Activated naive CD4-positive, alpha-beta T cell treated with anti-CD3 and anti-CD28 coated beads, Interleukin-2, amount 10 ng/mL, durations not matched to agents 7 days and 5 days (primary cell): ENCODE data around the gene MCMBP.
"Not testable (repeated sequence)": the region's sequence is repeated elsewhere in the genome, so short reads cannot be mapped to it uniquely, and the experiment has no call there.

Experiments used
- CTCF ChIA-PET: fragments of 350-600 bp; sonication (Branson Sonifier 250); formaldehyde crosslinking; loops from one replicate; lab custom pipeline; 2021; ENCODE audit warnings: antibody characterized with exemption; lab: Charles Lee
- DNase-seq: peaks from one replicate; pipeline ENCODE4 v3.0.0-alpha.2; 2020
- H3K27ac Mint-ChIP-seq: one replicate; pipeline ENCODE4 v1.8.0; 2021; ENCODE audit warnings: mild to moderate bottlenecking, moderate library complexity, mixed read lengths
- H3K27me3 Mint-ChIP-seq: one replicate; pipeline ENCODE4 v1.8.0; 2021; ENCODE audit warnings: mild to moderate bottlenecking, mixed read lengths
- H3K36me3 Mint-ChIP-seq: one replicate; pipeline ENCODE4 v1.8.0; 2021; ENCODE audit warnings: mixed read lengths
- H3K4me1 Mint-ChIP-seq: one replicate; pipeline ENCODE4 v1.8.0; 2021; ENCODE audit warnings: mixed read lengths
- H3K4me3 Mint-ChIP-seq: one replicate; pipeline ENCODE4 v1.8.0; 2021; ENCODE audit warnings: mild to moderate bottlenecking, moderate library complexity, mixed read lengths
- H3K9me3 Mint-ChIP-seq: one replicate; pipeline ENCODE4 v1.8.0; 2021; ENCODE audit warnings: mixed read lengths

MCMBP gene

DNA sequence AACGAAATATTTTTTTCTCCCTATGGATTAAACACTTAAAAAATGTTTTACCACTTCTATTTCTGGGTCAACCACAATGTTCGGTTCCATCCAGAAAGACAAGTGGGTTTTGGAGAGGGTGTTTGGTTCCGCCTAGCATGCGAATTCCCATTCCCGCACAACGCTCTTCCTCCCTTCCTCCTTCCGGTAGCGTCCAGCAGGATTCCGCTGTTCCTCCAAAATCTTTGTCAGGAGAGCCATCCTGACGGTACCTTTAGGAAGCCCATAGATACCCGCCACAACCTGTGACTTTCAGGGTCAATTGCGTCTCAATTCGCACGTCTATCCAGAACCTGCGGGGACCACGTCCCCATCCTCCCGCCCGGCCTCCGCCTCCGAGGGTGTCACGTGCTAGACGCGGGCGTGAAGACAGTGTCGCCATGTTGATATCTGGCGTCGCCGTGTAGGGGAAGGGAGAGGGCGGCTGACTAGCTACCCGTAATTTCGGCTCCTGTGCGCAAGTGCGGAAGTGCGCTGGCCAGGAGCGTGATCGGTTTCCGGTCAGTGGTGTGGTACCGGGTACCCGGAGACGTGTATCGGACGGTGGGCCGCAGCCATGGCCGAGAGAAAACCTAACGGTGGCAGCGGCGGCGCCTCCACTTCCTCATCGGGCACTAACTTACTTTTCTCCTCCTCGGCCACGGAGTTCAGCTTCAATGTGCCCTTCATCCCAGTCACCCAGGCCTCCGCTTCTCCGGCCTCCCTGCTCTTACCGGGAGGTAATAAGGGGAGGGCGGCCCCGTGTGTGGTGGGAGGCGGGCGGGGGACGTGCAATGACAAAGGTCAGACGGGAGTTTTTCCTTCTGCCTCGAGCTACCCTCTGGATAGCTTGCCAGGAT lies 19.8 kb upstream of the MCMBP start, which contains the start of gene SEC23IP:
TSS of gene SEC23IP (plus strand) at position 543 of the 878 bp plus-strand sequence. CDS start at position 596, 53 bp downstream.
- DNase-seq = peak; percentile 95
- CTCF ChIA-PET = interaction anchor here (0.8 to 2.2 kb wide), 2 partner anchors 20 to 33 kb away, joined by 3 to 11 read pairs; partner anchors contain the start of gene MCMBP
- Mint-ChIP-seq H3K27me3 (peaks cover 14% of the 10 kb centered on the region), H3K27ac (peak within 1 kb of the TSS; percentile 92), H3K9me3 (peaks cover 7% of the 10 kb centered on the region), H3K4me1 (peaks cover 45% of the 10 kb centered on the region), H3K4me3 (peak within 1 kb of the TSS; percentile 95), H3K36me3 (peaks cover 15% of the 10 kb centered on the region)

DNA sequence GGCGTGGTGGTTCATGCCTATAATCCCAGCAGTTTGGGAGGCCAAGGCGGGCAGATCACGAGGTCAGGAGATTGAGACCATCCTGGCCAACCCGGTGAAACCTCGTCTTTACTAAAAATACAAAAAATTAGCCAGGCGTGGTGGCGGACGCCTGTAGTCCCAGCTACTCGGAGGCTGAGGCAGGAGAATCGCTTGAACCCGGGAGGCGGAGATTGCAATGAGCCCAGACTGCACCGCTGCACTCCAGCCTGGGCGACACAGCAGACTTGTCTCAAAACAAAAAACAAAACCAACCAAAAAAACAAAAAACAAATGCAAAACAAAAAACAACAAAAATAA lies 19.2 kb upstream of the MCMBP start:
- Mint-ChIP-seq H3K4me3 (peak overlapping the region; percentile 95), H3K4me1 (peaks cover 39% of the 10 kb centered on the region), H3K27ac (peak overlapping the region; percentile 92), H3K27me3 (peaks cover 17% of the 10 kb centered on the region)
- not testable (repeated sequence) for H3K36me3 Mint-ChIP-seq, DNase-seq, H3K9me3 Mint-ChIP-seq
- CTCF ChIA-PET = interaction anchor here (2.2 kb wide), 1 partner anchor 19 kb away, joined by 11 read pairs; the partner anchor contains the start of gene MCMBP

GRCh38 chr10:119890307-119890706 lies 17.7 kb upstream of the MCMBP start:
- CTCF ChIA-PET, H3K27ac Mint-ChIP-seq, H3K9me3 Mint-ChIP-seq, H3K36me3 Mint-ChIP-seq, DNase-seq: not testable (repeated sequence)
- Mint-ChIP-seq H3K4me3 (peak overlapping the region; percentile 19), H3K4me1 (peaks cover 24% of the 10 kb centered on the region), H3K27me3 (peaks cover 17% of the 10 kb centered on the region)

DNA sequence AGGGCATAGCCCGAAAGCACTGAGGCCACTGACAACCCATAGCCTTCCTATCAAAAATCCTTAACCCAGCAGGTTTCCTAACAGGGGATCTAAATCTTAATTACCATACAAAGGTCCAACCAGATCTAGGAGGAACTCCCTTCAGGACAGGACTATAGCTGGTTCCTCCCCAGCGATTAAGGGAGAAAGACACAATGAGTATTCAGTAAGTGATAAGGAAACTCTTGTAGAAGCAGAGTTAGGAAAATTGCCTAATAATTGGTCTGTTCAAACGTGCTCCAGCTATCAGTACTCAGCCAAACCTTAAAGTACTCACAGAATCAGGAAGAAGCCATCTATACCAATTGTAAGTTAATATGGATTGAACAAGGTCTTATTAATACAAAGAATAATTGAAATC lies 16.6 kb upstream of the MCMBP start:
- H3K9me3 Mint-ChIP-seq, H3K36me3 Mint-ChIP-seq, CTCF ChIA-PET, H3K27ac Mint-ChIP-seq, H3K4me3 Mint-ChIP-seq, DNase-seq: not testable (repeated sequence)
- Mint-ChIP-seq H3K27me3 (peaks cover 28% of the 10 kb centered on the region), H3K4me1 (peaks cover 17% of the 10 kb centered on the region)

GRCh38 chr10:119888715-119889114 lies 16.1 kb upstream of the MCMBP start:
- H3K36me3 Mint-ChIP-seq, DNase-seq, H3K27ac Mint-ChIP-seq, H3K4me3 Mint-ChIP-seq, CTCF ChIA-PET, H3K9me3 Mint-ChIP-seq: not testable (repeated sequence)
- Mint-ChIP-seq H3K27me3 (peaks cover 32% of the 10 kb centered on the region), H3K4me1 (peaks cover 12% of the 10 kb centered on the region)

DNA sequence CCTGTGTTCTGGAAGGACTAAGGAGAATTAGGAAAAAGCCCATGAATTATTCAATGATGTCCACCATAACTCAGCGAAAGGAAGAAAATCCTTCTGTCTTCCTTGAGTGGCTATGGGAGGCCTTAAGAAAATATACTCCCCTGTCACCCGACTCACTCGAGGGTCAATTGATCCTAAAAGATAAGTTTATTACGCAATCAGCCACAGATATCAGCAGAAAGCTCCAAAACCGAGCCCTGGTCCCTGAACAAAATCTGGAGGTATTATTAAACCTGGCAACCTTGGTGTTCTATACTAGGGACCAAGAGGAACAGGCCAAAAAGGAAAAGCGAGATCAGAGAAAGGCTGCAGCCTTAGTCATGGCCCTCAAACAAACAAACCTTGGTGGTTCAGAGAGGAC lies 13.4 kb upstream of the MCMBP start:
- H3K36me3 Mint-ChIP-seq, H3K4me1 Mint-ChIP-seq, H3K27ac Mint-ChIP-seq, H3K9me3 Mint-ChIP-seq, H3K4me3 Mint-ChIP-seq, DNase-seq: not testable (repeated sequence)
- CTCF ChIA-PET = interaction anchor here (1.4 kb wide), 1 partner anchor 136 kb away, joined by 3 read pairs; no protein-coding TSS in a partner anchor
- H3K27me3 Mint-ChIP-seq = peaks cover 34% of the 10 kb centered on the region

- H3K4me3 Mint-ChIP-seq, H3K4me1 Mint-ChIP-seq, H3K27ac Mint-ChIP-seq, H3K9me3 Mint-ChIP-seq, CTCF ChIA-PET, H3K36me3 Mint-ChIP-seq, DNase-seq: not testable (repeated sequence)
- peaks cover 26% of the 10 kb centered on the region for H3K27me3 Mint-ChIP-seq
These were observed 11.4 kb upstream of the MCMBP start for GRCh38 chr10:119883901-119884611.

GRCh38 chr10:119878524-119878923 lies 5.9 kb upstream of the MCMBP start:
- Mint-ChIP-seq H3K27ac (no peak overlapping the region), H3K27me3 (peaks cover 14% of the 10 kb centered on the region), H3K9me3 (no peaks in the 10 kb centered on the region), H3K4me1 (peaks cover 7% of the 10 kb centered on the region), H3K36me3 (no peaks in the 10 kb centered on the region), H3K4me3 (no peak overlapping the region)
- DNase-seq = no peak
- CTCF ChIA-PET = interaction anchor here (1.2 kb wide), 1 partner anchor 19 kb away, joined by 3 read pairs; no protein-coding TSS in a partner anchor

- Mint-ChIP-seq H3K27ac (peak overlapping the region; percentile 88), H3K27me3 (peaks cover 10% of the 10 kb centered on the region), H3K9me3 (no peaks in the 10 kb centered on the region), H3K4me3 (peak overlapping the region; percentile 81), H3K4me1 (peaks cover 44% of the 10 kb centered on the region), H3K36me3 (peaks cover 4% of the 10 kb centered on the region)
- peak; percentile 91 for DNase-seq
- CTCF ChIA-PET = interaction anchor here (0.6 to 2.8 kb wide), 6 partner anchors 12 to 1136 kb away, joined by 3 to 19 read pairs (median 6); partner anchors contain the start of gene SEC23IP
These were observed 428 bp upstream of the MCMBP start for GRCh38 chr10:119872860-119873681.

- H3K27ac Mint-ChIP-seq = peak overlapping the region; percentile 86
- H3K36me3 Mint-ChIP-seq = peaks cover 10% of the 10 kb centered on the region
- peak; percentile 71 for DNase-seq
- H3K9me3 Mint-ChIP-seq = no peaks in the 10 kb centered on the region
- CTCF ChIA-PET = interaction anchor here (0.8 to 2.8 kb wide), 6 partner anchors 12 to 275 kb away, joined by 3 to 19 read pairs (median 6); partner anchors contain the start of genes SEC23IP and TIAL1
- H3K27me3 Mint-ChIP-seq = peaks cover 5% of the 10 kb centered on the region
- peak overlapping the region; percentile 90 for H3K4me3 Mint-ChIP-seq
- peaks cover 49% of the 10 kb centered on the region for H3K4me1 Mint-ChIP-seq
These were observed 598 bp downstream of the MCMBP start for GRCh38 chr10:119871881-119872609.

GRCh38 chr10:119869398-119869797 lies 3.2 kb downstream of the MCMBP start:
- not testable (repeated sequence) for H3K4me3 Mint-ChIP-seq, DNase-seq, H3K9me3 Mint-ChIP-seq, H3K27me3 Mint-ChIP-seq
- Mint-ChIP-seq H3K4me1 (peaks cover 62% of the 10 kb centered on the region), H3K36me3 (peaks cover 26% of the 10 kb centered on the region), H3K27ac (peak overlapping the region; percentile 58)
- CTCF ChIA-PET = interaction anchor here (0.7 to 1.1 kb wide), 2 partner anchors 10 to 119 kb away, joined by 3 to 7 read pairs; no protein-coding TSS in a partner anchor

DNA sequence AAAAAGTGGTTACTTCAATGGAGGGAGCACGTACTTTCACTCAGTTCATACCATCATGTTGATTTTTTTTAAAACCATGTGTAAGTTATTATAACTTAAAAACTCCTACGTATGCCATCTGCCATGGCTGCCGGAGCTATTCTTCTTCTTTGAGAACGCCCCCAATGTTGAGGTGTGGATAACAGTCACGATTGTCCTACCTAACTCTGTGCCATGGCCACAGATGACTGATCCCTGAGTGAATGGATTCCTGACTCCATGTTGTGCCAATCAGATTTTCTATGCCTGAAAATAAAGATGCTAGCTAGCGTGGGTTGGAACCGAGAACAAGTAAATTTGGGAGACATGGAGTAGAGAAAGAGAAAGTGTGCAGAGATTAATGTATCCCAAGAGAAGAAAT lies 5.3 kb downstream of the MCMBP start:
- no peak for DNase-seq
- peaks cover 66% of the 10 kb centered on the region for H3K4me1 Mint-ChIP-seq
- no peaks in the 10 kb centered on the region for H3K27me3 Mint-ChIP-seq
- H3K27ac Mint-ChIP-seq = no peak overlapping the region
- H3K9me3 Mint-ChIP-seq = peaks cover 12% of the 10 kb centered on the region
- no peak overlapping the region for H3K4me3 Mint-ChIP-seq
- CTCF ChIA-PET = interaction anchor here (1.2 kb wide), 1 partner anchor 8 kb away, joined by 4 read pairs; no protein-coding TSS in a partner anchor
- peaks cover 40% of the 10 kb centered on the region for H3K36me3 Mint-ChIP-seq

DNA sequence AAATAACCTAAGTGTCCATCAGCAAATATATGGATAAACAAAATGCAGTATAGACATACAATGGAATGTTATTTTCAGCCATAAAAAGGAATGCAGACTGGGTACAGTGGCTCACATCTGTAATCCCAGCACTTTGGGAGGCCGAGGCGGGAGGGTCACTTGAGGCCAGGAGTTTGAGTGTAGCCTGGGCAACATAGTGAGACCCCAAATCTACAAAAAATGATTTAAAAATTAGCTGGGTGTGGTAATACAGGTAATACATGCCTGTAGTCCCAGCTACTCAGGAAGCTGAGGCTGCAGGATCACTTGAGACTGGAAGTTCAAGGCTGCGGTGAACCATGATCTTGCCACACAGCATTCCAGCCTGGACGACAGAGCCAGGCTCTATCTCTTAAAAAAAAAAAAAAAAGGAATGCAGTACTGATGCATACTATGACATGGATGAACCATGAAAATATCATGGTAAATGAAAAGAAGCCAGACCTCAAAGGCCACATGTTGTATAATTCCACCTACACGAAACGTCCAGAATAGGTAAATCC lies 6.9 kb downstream of the MCMBP start:
- CTCF ChIA-PET = no interaction called here
- DNase-seq = no peak
- Mint-ChIP-seq H3K4me1 (peaks cover 62% of the 10 kb centered on the region), H3K27me3 (no peaks in the 10 kb centered on the region), H3K27ac (no peak overlapping the region), H3K36me3 (peaks cover 40% of the 10 kb centered on the region), H3K9me3 (peaks cover 12% of the 10 kb centered on the region), H3K4me3 (no peak overlapping the region)
